Panc1 (cell line): Measurements from ENCODE around the gene CRYGN. TPM values are rescaled to one million over a fixed set of nuclear protein-coding genes. Genes with fewer than 3 reads are reported as not detected.

ENCODE experiments used
- ATAC-seq: fragments of 200-7000 bp; cut with Tn5 transposase; 2 replicates; pipeline ENCODE4 v1.9.1; 2020; ENCODE audit warnings: mild to moderate bottlenecking, moderate library complexity
- BruUV-seq: library from RNA; stranded (reverse); fragments of 400-500 nt; replicated peaks from 2 replicates; lab custom pipeline; 2021; lab: Mats Ljungman, UMichigan
- CTCF ChIA-PET: fragments of 300-600 bp; sonication (Branson Sonifier 250); formaldehyde crosslinking; loops from one replicate; lab custom pipeline; 2022; ENCODE audit warnings: antibody characterized with exemption; lab: Charles Lee
- POLR2A ChIA-PET: fragments of 300-600 bp; sonication (Branson Sonifier 250); formaldehyde crosslinking; loops from one replicate; lab custom pipeline; 2022; ENCODE audit warnings: antibody characterized with exemption; lab: Charles Lee
- DNase-seq: peaks from one replicate; pipeline ENCODE4 v3.0.0-alpha.2; 2010; ENCODE audit warnings: low read depth, low spot score
- H3K27ac ChIP-seq: 2 replicates; pipeline ENCODE4 v1.5.1; 2011; ENCODE audit warnings: mild to moderate bottlenecking, low read length, inconsistent platforms
- H3K27me3 ChIP-seq: fragments of 200-500 bp; sonication (Bioruptor generic); 2 replicates; pipeline ENCODE4 v1.6.0; 2014; ENCODE audit warnings: low read length, inconsistent platforms; ENCODE audit not compliant: control insufficient read depth, insufficient read depth
- H3K36me3 ChIP-seq: fragments of 200-500 bp; sonication (Bioruptor generic); 2 replicates; pipeline ENCODE4 v1.5.1; 2014; ENCODE audit warnings: inconsistent platforms, mild to moderate bottlenecking, low read length, moderate library complexity; ENCODE audit not compliant: control insufficient read depth, insufficient read depth
- H3K4me1 ChIP-seq: 2 replicates; pipeline ENCODE4 v1.5.1; 2011; ENCODE audit warnings: inconsistent platforms, mild to moderate bottlenecking, low read length, moderate library complexity; ENCODE audit not compliant: control insufficient read depth, insufficient read depth
- H3K4me3 ChIP-seq, 2 experiments: 2 replicates each; pipeline ENCODE4 v1.5.1; 2011 to 2012; ENCODE audit warnings: low read depth in 2 of 2, low read length in 2 of 2, mild to moderate bottlenecking in 2 of 2, inconsistent platforms in 1 of 2, moderate library complexity in 1 of 2
- H3K9me3 ChIP-seq: fragments of 200-500 bp; sonication (Bioruptor generic); 2 replicates; pipeline ENCODE4 v1.5.1; 2014; ENCODE audit warnings: low read depth, mild to moderate bottlenecking, inconsistent platforms, low read length, moderate library complexity; ENCODE audit not compliant: control insufficient read depth, insufficient read depth
- CTCF ChIP-seq: fragments of 450-650 bp; IDR thresholded peaks from 2 replicates; pipeline ENCODE4 v1.5.1; 2017; ENCODE audit warnings: mild to moderate bottlenecking
- POLR2AphosphoS5 ChIP-seq: IDR thresholded peaks from 2 replicates; pipeline ENCODE4 v1.6.1; 2012; ENCODE audit warnings: mild to moderate bottlenecking, low read depth, low read length, moderate library complexity
- REST ChIP-seq, 2 experiments: IDR thresholded peaks; 2 replicates each; pipeline ENCODE4 v1.6.1; 2011 to 2012; ENCODE audit warnings: low read depth in 2 of 2, control low read depth in 1 of 2, low read length in 1 of 2, mild to moderate bottlenecking in 1 of 2, moderate library complexity in 1 of 2; ENCODE audit not compliant: insufficient read depth in 1 of 2
- SIN3A ChIP-seq: IDR thresholded peaks from 2 replicates; pipeline ENCODE4 v1.6.1; 2012; ENCODE audit warnings: low read depth, mild to moderate bottlenecking, low read length, moderate library complexity, borderline replicate concordance; ENCODE audit not compliant: insufficient read depth
- TCF7L2 ChIP-seq: IDR thresholded peaks from 2 replicates; pipeline ENCODE4 v1.6.1; 2011; ENCODE audit warnings: mild to moderate bottlenecking, low read depth, low read length, inconsistent platforms
- in situ Hi-C: cut with HindIII; loops from 2 replicates; pipeline ENCODE4 v1.10.0; 2016; ENCODE audit warnings: low sequenced_read_pairs, low pct_unique_long_range_greater_than_20kb
- intact Hi-C: fragments of 100-400 bp; cut with micrococcal nuclease; formaldehyde crosslinking; loops from one replicate; pipeline ENCODE4 v1.10.0; 2022; ENCODE audit not compliant: unreplicated experiment
- total RNA-seq: library from RNA; stranded (reverse); gene quantifications from one replicate; pipeline ENCODE4 v1.2.1, GENCODE V29; 2021; ENCODE audit not compliant: unreplicated experiment

The CRYGN gene
- total RNA-seq, 1 experiment from 2014 or later = 0.74 TPM

GRCh38 chr7:151483711-151483983, 43.7 kb upstream of the CRYGN start:
- H3K4me3 ChIP-seq = no peak overlapping the region
- in situ Hi-C loops = no loop called here
- no TSS peak for BruUV-seq

GRCh38 chr7:151482883-151483710, 43.2 kb upstream of the CRYGN start:
- H3K36me3 ChIP-seq = peaks cover 36% of the 10 kb centered on the region
- DNase-seq (no peak), ATAC-seq (peak; percentile 32; the same call in 1 of the 2 replicates)
- TSS peak; percentile 16 for BruUV-seq
- intact Hi-C loops = no loop called here
- in situ Hi-C loops = no loop called here
- no peaks in the 10 kb centered on the region for H3K9me3 ChIP-seq
- no peak for TF ChIP-seq SIN3A
- TF ChIP-seq REST (IDR thresholded peaks at IDR 0.05; ENCODE audit: insufficient read depth in 1 of 2, low read depth in 2 of 2, low read length in 1 of 2) = no peak
- TF ChIP-seq TCF7L2 = no peak
- TF ChIP-seq CTCF = no peak
- no peak for TF ChIP-seq POLR2AphosphoS5
- H3K4me3 ChIP-seq = no peak overlapping the region
- peak overlapping the region; percentile 1; the same call in 1 of the 2 replicates for H3K27ac ChIP-seq
- peaks cover 36% of the 10 kb centered on the region for H3K4me1 ChIP-seq
- ChIA-PET POLR2A (interaction anchor here (1.4 kb wide), 1 partner anchor 8 kb away, joined by 3 read pairs; no protein-coding TSS in a partner anchor), CTCF (interaction anchor here (0.6 kb wide), 1 partner anchor 55 kb away, joined by 5 read pairs; no protein-coding TSS in a partner anchor)
- H3K27me3 ChIP-seq = no peaks in the 10 kb centered on the region

More at GRCh38 chr7:151483711-151483983, 43.7 kb upstream of the CRYGN start:
- Histone ChIP-seq H3K36me3 (peaks cover 39% of the 10 kb centered on the region), H3K4me1 (peaks cover 39% of the 10 kb centered on the region), H3K27ac (no peak overlapping the region; the same call in 1 of the 2 replicates), H3K27me3 (no peaks in the 10 kb centered on the region), H3K9me3 (no peaks in the 10 kb centered on the region)
- TF ChIP-seq TCF7L2 = no peak
- TF ChIP-seq SIN3A = no peak
- TF ChIP-seq POLR2AphosphoS5 = no peak
- ATAC-seq = no peak
- ChIA-PET POLR2A (no interaction called here), CTCF (interaction anchor here (0.6 kb wide), 1 partner anchor 56 kb away, joined by 5 read pairs; no protein-coding TSS in a partner anchor)
- DNase-seq = no peak
- intact Hi-C loops = no loop called here
